ENCODE results near the gene CDAN1.

CDAN1 gene

DNA sequence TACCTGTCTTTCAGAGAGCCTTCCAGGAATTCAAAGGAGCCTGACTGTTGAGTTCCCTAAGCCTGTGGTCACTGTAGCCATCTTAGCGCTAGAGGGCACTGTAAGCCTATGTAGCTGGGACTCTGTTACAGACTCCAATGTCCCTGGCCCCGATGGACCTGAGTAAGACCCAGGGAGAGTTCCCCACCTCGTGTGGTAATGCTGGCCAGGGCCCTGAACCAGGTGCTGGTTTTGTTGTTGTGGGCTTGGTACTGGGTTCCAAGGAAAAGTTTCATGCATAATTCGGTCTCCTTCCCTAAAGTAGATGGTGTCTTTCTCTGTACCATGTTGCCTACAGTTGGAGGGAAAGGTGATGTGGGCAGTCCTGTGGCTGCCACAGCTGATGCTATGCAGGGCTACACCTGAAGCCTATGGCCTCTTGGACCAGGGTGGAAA is 32.4 kb downstream of the CDAN1 start:
- DNase-seq: peak; percentile 37 to 64

DNA sequence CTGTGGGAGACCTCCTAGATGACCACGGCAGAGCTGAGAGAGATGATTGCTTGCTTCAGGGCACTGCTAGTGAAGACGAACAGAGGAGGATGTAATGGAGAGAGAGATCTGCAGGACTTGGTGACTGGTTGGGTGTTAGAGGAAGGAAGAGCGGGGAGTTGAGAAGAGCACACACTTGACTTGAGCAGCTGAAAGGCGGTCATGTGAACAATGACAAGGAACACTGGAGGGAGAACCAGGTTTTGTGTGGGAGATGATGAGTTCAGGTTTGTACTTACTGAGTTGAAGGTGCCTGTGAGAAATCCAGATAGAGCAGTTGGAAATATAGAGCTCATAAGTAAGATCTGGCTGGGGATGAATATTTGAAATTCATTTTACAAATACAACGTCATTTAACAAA is 40.3 kb downstream of the CDAN1 start:
- DNase-seq: no peak

DNA sequence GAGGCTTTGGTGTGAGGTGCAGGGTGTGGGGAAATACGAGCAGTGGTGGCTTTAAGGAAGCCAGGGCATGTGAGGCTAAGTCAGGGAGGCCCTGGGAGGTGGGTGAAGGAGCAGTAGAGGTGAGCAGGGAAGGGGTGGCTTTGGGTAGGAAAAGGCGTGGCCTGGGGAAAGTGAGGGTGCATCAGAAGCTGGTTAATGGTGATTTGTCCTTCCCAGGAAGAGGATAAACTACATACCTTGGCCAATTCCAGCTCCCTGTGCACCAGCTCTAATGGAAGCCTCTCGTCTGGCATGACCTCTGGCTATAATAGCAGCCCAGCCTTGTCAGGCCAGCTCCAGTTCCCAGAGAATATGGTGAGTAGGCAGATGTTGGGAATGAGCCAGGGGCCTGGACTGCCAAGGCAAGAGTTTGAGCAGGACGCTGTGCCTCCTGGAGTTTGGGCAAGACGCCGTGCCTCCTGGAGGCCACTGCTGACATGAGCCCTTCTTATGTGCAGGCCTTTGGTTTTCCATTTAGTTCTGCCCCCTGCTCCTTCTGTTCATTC is 41.3 kb downstream of the CDAN1 start:
- no peak for DNase-seq

DNA sequence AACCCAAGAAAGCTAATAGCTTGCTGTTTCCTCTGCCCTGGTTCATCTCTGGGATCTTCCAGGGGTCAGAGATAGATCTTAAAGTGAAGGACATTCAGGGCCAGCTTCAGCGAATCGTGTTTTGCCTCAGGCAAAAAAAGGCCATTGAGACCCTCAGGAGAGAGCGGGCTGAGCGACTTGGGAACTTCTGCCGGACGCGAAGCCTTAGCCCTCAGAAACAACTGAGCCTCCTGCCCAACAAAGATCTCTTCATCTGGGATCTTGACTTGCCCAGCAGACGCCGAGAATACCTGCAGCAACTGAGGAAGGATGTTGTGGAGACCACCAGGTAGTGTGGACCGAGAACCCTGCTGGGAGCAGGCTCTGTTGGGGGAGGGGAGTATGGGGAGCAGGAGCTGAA is 42.5 kb downstream of the CDAN1 start:
- DNase-seq: no peak

DNA sequence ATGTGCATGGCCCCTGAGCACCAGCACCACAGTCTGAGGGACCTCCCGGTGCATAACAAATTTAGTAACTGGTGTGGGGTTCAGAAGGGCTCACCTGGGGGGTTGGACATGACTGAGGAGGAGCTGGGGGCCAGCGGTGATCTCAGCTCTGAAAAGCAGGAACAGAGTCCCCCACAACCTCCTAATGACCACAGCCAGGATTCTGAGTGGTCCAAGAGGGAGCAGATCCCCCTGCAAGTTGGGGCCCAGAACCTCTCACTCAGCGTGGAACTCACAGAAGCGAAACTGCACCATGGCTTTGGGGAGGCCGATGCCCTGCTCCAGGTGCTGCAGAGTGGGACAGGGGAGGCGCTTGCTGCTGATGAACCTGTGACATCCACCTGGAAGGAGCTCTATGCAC is 43.0 kb downstream of the CDAN1 start:
- no peak for DNase-seq

DNA sequence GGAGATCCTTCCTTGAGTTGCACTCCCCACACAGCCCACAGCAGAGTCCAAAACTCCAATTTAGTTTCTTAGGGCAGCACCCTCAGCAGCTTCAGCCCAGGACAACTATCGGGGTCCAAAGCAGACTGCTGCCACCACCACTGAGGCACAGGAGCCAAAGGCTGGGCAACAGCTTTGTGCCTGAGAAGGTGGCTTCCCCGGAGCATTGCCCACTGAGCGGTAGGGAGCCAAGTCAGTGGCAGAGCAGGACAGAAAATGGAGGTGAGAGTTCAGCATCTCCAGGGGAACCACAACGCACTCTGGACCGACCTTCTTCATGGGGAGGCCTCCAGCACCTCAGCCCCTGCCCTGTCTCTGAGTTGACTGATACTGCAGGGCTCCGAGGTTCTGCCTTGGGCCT is 43.4 kb downstream of the CDAN1 start:
- no peak for DNase-seq

DNA sequence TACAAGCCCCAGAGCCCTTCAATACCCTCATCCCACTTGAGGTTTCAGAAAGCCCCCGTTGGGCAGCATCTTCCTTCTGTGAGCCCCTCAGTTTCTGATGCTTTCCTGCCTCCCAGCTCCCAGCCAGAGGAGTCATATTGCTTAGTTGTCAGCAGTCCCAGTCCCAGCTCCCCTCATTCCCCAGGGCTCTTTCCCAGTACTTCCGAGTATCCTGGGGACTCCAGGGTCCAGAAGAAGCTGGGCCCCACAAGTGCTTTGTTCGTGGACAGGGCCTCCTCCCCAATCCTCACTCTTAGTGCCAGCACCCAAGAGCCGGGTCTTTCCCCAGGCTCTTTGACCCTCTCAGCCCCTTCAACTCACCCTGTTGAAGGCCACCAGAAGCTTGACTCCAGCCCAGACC is 43.9 kb downstream of the CDAN1 start:
- no peak for DNase-seq

DNA sequence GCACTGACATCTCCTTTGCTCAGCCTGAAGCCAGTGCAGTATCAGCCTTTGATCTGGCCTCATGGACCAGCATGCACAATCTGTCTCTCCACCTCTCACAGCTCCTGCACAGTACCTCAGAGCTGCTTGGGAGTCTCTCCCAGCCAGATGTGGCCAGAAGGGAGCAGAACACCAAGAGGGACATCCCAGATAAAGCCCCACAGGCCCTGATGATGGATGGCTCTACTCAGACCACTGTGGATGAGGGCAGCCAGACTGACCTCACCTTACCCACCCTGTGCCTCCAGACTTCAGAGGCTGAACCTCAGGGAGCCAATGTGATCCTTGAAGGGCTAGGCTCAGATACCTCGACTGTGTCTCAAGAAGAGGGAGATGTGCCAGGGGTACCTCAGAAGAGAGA is 44.4 kb downstream of the CDAN1 start:
- no peak for DNase-seq

DNA sequence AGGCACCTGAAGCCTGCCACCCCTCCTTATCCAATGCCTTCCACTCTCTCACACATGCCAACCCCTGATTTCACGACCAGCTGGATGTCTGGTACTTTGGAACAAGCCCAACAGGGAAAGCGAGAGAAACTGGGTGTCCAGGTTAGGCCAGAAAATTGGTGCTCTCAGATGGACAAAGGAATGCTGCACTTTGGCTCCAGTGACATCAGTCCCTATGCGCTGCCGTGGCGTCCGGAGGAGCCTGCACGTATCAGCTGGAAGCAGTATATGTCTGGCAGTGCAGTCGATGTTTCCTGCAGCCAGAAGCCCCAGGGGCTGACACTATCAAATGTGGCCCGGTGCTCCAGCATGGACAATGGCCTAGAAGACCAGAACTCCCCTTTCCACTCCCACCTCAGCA is 45.2 kb downstream of the CDAN1 start:
- DNase-seq: no peak

DNA sequence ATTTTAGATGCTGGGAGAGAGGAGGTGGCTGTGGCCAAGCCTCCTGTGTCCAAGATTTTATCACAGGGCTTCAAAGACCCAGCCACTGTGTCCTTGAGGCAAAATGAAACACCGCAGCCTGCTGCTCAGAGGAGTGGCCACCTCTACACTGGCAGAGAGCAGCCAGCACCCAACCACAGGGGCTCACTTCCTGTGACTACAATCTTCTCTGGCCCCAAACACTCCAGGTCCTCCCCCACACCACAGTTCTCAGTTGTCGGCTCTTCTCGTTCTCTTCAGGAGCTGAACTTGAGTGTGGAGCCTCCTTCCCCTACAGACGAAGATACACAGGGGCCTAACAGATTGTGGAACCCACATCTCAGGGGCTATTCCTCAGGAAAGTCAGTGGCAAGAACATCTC is 45.6 kb downstream of the CDAN1 start:
- no peak for DNase-seq

DNA sequence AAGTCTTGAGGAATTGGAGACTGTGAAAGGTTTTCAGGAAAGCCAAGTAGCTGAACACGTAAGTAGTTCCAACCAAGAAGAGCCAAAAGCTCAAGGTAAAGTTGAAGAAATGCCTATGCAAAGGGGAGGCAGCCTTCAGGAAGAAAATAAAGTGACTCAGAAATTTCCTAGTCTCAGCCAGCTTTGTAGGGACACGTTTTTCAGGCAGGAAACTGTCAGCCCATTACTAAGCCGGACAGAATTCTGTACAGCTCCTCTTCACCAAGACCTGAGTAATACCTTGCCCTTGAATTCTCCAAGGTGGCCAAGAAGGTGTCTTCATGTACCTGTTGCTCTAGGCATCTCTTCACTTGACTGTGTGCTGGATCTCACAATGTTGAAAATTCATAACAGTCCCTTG is 48.6 kb downstream of the CDAN1 start:
- DNase-seq: no peak

DNA sequence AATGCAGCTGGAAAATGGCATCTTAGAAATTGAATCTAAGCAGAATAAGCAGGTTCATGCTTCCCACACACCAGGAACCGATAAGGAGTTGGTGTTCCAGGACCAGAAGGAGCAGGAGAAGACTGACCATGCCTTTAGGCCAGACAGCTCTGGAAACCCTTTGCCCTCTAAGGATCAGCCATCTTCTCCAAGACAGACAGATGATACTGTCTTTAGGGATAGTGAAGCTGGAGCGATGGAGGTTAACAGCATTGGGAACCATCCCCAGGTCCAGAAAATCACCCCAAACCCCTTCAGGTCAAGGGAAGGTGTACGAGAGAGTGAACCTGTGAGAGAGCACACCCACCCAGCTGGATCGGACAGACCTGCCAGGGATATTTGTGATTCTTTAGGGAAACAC is 49.2 kb downstream of the CDAN1 start:
- no peak for DNase-seq

DNA sequence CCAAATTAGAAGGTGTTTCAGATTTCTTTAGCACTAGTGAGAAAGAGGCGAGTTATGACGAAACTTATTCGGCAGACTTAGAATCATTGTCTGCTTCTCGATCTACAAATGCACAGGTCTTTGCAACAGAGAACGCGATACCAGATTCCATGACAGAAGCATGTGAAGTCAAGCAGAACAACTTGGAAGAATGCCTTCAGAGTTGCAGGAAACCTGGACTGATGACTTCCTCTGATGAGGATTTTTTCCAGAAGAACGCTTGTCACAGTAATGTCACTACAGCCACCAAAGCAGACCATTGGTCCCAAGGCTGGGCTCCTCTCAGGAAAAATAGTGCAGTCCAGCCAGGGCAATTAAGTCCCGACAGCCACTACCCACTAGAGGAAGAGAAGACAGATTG is 50.6 kb downstream of the CDAN1 start:
- DNase-seq: no peak

DNA sequence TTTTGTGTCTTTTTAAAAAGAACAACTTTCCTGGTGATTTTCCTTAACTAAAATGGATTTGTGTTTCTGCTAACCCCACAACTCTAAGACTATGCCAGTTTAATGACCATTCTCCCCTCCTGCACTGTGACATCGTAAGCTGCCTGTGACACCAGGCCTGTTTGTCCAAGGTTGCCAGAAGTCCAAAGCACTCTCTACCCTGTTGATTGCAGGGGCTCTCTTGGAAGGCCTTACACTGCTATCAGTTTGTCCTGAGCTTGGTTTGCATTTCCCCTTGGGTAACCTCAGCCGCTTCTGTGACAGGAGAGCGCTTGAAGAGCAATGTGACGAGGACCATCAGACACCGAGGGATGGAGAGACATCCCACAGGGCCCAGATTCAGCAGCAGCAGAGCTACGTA is 55.8 kb downstream of the CDAN1 start:
- no peak for DNase-seq

DNA sequence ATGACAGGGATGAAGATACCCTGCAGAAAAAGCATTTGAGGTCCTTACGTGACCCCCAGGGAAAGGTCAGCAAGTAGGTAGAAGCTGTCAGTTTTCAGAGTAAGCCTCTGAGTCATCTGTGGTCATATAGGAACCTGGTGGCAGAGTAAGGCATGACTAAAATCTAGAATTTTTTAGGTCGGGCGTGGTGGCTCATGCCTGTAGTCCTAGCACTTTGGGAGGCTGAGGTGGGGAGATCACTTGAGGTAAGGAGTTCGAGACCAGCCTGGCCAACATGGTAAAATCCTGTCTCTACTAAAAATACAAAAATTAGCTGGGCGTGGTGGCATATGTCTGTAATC is 56.8 kb downstream of the CDAN1 start:
- peak; percentile 34 to 51 for DNase-seq

DNA sequence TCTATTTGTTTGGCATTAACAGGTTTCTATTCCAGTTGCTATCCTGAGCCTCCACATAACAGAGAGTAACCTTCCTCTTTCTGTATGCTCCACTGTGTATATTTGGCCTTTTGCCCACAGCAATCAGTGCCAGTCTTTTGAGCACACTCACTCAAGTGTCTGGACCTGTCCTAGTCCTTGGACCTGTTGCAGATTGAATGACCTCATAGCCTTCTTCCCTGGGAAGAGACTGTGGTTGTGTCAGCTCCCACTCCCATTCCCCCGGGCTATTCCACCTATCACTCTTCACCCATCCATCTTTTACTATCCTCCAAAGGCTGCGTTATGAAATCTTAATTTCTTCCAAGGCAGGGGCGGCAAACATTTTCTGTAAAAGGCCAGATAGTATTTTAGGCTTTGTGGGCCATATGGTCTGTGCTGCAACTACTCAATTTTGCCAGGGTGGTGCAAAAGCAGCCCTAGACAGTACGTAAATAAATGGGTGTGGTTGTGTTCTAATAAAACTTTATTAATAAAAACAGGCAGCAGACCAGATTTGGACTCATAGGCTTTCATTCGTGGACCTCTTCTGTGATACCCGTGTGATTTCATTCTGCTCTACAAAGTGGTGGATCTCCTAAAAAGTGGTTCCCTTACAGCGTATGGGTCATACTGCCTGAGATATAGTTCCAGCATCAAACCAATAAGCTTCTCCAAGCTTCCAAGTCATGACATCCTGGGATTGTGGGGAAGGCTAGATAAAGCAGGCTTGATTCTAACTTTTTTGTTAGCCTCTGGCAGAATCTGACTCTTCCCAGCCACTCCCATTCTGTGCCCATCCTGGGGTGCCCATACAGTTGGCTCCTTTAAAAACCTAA is 57.4 kb downstream of the CDAN1 start:
- no peak for DNase-seq

DNA sequence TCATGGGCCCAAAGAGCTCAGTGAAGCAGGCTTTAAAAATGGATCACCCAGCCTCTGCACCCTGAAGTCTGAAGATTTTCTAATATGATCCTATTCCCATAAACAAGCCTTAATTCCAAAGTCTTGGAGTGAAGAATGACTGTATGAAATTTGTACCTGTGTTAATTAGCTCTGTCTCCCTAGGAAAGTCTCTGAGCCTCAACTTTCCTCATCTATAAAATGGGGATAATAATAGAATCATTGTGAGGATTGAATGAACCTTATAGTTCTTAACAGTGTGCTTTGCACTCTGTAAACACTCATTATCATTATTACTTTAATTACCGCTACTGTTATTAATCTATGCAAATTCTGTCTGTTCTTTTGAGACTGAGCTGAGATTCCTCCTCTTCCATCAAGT is 61.9 kb downstream of the CDAN1 start:
- no peak for DNase-seq

DNA sequence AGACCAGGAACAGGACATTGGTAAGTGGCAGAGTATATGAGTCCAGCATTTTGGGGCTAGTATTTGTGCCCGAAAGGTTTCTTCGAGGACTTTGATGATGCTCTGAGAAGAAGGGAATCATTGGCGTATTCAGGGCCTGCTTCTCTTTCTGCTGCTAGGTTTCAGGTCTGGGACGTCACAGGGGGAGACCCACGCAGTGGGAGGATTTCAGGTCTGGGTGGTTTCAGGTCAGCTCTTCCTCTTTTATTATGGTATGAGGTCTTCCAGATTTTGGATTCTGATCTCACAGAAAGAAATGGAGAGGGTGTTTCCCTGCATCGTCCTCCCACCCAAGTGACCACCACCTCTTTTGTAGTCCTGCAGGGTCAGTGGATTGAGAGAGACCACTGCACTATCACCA is 62.5 kb downstream of the CDAN1 start:
- no peak for DNase-seq

Data from stimulated activated CD4-positive, alpha-beta T cell treated with anti-CD3 and anti-CD28 coated beads, Interleukin-2, amount 100 ng/mL, for 48 hours (primary cell).